ENCODE measurements around the gene RTCA. TPM values are rescaled to one million over a fixed set of nuclear protein-coding genes. Genes with fewer than 3 reads are reported as not detected.
A peak's percentile ranks its signal among the peaks of the same experiment; 100 is the strongest.

RTCA gene
- total and polyA plus RNA-seq, 4 donors = 11.2 to 18.9 (median 15.1) TPM

DNA sequence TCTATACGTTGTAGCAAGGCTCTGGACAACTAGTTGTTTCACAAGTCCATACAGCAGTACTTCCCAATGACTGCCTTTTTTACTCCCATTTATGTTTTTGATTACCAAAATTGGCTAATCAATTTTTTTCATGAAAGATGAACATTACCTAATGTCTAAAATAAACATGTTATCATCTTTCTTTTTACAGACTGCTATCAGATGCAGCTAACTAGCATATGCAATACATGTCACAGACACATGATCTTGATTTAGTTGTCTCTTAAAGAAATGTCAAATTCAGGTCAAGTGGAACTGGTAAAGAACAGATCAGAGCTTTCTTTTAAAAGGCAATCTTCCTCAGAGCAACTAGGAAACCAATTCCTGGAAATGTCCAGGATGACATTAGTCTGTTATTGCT lies 15.8 kb upstream of the RTCA start:
- TF ChIP-seq EGR1 (IDR thresholded peaks at IDR 0.05; ENCODE audit: low read depth in 2 of 2) (no peak), JUND (IDR thresholded peaks at IDR 0.05) (no peak), HNF4A (conservative IDR thresholded peaks at IDR 0.05) (no peak), FOXA1 (IDR thresholded peaks at IDR 0.05) (no peak)
- TF ChIP-seq, protein P1, sequence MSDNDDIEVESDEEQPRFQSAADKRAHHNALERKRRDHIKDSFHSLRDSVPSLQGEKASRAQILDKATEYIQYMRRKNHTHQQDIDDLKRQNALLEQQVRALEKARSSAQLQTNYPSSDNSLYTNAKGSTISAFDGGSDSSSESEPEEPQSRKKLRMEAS (IDR thresholded peaks at IDR 0.05) = no peak
- TF ChIP-seq, protein P2, sequence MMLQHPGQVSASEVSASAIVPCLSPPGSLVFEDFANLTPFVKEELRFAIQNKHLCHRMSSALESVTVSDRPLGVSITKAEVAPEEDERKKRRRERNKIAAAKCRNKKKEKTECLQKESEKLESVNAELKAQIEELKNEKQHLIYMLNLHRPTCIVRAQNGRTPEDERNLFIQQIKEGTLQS (IDR thresholded peaks at IDR 0.05) = no peak
- TF ChIP-seq, protein P3, sequence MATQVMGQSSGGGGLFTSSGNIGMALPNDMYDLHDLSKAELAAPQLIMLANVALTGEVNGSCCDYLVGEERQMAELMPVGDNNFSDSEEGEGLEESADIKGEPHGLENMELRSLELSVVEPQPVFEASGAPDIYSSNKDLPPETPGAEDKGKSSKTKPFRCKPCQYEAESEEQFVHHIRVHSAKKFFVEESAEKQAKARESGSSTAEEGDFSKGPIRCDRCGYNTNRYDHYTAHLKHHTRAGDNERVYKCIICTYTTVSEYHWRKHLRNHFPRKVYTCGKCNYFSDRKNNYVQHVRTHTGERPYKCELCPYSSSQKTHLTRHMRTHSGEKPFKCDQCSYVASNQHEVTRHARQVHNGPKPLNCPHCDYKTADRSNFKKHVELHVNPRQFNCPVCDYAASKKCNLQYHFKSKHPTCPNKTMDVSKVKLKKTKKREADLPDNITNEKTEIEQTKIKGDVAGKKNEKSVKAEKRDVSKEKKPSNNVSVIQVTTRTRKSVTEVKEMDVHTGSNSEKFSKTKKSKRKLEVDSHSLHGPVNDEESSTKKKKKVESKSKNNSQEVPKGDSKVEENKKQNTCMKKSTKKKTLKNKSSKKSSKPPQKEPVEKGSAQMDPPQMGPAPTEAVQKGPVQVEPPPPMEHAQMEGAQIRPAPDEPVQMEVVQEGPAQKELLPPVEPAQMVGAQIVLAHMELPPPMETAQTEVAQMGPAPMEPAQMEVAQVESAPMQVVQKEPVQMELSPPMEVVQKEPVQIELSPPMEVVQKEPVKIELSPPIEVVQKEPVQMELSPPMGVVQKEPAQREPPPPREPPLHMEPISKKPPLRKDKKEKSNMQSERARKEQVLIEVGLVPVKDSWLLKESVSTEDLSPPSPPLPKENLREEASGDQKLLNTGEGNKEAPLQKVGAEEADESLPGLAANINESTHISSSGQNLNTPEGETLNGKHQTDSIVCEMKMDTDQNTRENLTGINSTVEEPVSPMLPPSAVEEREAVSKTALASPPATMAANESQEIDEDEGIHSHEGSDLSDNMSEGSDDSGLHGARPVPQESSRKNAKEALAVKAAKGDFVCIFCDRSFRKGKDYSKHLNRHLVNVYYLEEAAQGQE (IDR thresholded peaks at IDR 0.05) = no peak
- no peaks in the 10 kb centered on the region for H3K36me3 ChIP-seq (ENCODE audit: control insufficient read depth in 4 of 4, insufficient read depth in 3 of 4, low read depth in 1 of 4, low read length in 3 of 4)
- no peak overlapping the region for H3K9ac ChIP-seq (ENCODE audit: low read depth in 1 of 2, low read length in 2 of 2)
- H3K4me1 ChIP-seq (ENCODE audit: control insufficient read depth in 4 of 4, insufficient read depth in 4 of 4, low read length in 3 of 4) = peaks cover 4 to 17% (median 12%) of the 10 kb centered on the region in 4 donors
- H3K27me3 ChIP-seq (ENCODE audit: control insufficient read depth in 4 of 4, insufficient read depth in 4 of 4, low read length in 3 of 4) = no peaks in the 10 kb centered on the region
- H3K27ac ChIP-seq (ENCODE audit: low read depth in 1 of 2, low read length in 2 of 2) = peak overlapping the region; percentile 88 to 90
- 0% methylated on average over 1 of the region's 1 CpG for WGBS
- no peaks in the 10 kb centered on the region for H3K9me3 ChIP-seq (ENCODE audit: control insufficient read depth in 4 of 4, low read length in 3 of 4)
- no peak for DNase-seq (ENCODE audit: low spot score)
- peak overlapping the region in 2 of 3 donors; percentile 76 to 92 for H3K4me3 ChIP-seq (ENCODE audit: low read depth in 1 of 3, low read length in 3 of 3)

DNA sequence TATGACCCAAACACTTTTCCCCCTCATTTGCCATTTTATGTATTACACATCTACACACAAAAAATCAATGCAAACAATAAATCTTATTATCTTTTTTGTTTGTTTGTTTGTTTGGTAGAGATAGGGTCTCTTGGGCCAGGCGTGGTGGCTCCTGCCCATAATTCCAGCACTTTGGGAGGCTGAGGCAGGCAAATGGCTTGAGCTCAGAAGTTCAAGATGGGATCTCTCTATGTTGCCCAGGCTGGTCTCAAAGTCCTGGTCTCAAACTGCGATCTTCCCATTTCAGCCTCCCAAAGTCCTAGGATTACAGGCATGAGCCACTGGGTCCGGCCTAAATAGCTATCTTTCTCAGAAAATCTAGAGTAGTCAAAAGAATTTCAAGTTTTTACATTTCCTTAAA lies 15.2 kb upstream of the RTCA start:
- no peak for DNase-seq (ENCODE audit: low spot score)
- Histone ChIP-seq H3K9me3 (ENCODE audit: control insufficient read depth in 4 of 4, low read length in 3 of 4) (no peaks in the 10 kb centered on the region), H3K36me3 (ENCODE audit: control insufficient read depth in 4 of 4, insufficient read depth in 3 of 4, low read depth in 1 of 4, low read length in 3 of 4) (no peaks in the 10 kb centered on the region), H3K4me1 (ENCODE audit: control insufficient read depth in 4 of 4, insufficient read depth in 4 of 4, low read length in 3 of 4) (peaks cover 4 to 17% (median 12%) of the 10 kb centered on the region in 4 donors), H3K9ac (ENCODE audit: low read depth in 1 of 2, low read length in 2 of 2) (no peak overlapping the region), H3K27ac (ENCODE audit: low read depth in 1 of 2, low read length in 2 of 2) (no peak overlapping the region), H3K27me3 (ENCODE audit: control insufficient read depth in 4 of 4, insufficient read depth in 4 of 4, low read length in 3 of 4) (no peaks in the 10 kb centered on the region), H3K4me3 (ENCODE audit: low read depth in 1 of 3, low read length in 3 of 3) (no peak overlapping the region)
- TF ChIP-seq, protein P3 (IDR thresholded peaks at IDR 0.05) = no peak
- TF ChIP-seq SP1 (IDR thresholded peaks at IDR 0.05) = no peak
- TF ChIP-seq RXRA (IDR thresholded peaks at IDR 0.05) = no peak
- no peak for TF ChIP-seq EGR1 (IDR thresholded peaks at IDR 0.05; ENCODE audit: low read depth in 2 of 2)
- TF ChIP-seq, protein P4, sequence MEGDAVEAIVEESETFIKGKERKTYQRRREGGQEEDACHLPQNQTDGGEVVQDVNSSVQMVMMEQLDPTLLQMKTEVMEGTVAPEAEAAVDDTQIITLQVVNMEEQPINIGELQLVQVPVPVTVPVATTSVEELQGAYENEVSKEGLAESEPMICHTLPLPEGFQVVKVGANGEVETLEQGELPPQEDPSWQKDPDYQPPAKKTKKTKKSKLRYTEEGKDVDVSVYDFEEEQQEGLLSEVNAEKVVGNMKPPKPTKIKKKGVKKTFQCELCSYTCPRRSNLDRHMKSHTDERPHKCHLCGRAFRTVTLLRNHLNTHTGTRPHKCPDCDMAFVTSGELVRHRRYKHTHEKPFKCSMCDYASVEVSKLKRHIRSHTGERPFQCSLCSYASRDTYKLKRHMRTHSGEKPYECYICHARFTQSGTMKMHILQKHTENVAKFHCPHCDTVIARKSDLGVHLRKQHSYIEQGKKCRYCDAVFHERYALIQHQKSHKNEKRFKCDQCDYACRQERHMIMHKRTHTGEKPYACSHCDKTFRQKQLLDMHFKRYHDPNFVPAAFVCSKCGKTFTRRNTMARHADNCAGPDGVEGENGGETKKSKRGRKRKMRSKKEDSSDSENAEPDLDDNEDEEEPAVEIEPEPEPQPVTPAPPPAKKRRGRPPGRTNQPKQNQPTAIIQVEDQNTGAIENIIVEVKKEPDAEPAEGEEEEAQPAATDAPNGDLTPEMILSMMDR (IDR thresholded peaks at IDR 0.05; ENCODE audit: low read depth, low read length, missing input control) = no peak
- no peak for TF ChIP-seq TAF1 (conservative IDR thresholded peaks at IDR 0.05)
- no peak for TF ChIP-seq FOXA2 (IDR thresholded peaks at IDR 0.05)
- TF ChIP-seq, protein P5, sequence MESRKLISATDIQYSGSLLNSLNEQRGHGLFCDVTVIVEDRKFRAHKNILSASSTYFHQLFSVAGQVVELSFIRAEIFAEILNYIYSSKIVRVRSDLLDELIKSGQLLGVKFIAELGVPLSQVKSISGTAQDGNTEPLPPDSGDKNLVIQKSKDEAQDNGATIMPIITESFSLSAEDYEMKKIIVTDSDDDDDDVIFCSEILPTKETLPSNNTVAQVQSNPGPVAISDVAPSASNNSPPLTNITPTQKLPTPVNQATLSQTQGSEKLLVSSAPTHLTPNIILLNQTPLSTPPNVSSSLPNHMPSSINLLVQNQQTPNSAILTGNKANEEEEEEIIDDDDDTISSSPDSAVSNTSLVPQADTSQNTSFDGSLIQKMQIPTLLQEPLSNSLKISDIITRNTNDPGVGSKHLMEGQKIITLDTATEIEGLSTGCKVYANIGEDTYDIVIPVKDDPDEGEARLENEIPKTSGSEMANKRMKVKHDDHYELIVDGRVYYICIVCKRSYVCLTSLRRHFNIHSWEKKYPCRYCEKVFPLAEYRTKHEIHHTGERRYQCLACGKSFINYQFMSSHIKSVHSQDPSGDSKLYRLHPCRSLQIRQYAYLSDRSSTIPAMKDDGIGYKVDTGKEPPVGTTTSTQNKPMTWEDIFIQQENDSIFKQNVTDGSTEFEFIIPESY (IDR thresholded peaks at IDR 0.05) = no peak
- no peak for TF ChIP-seq FOXA1 (IDR thresholded peaks at IDR 0.05)
- no peak for TF ChIP-seq HNF4A (conservative IDR thresholded peaks at IDR 0.05)
- TF ChIP-seq RAD21 (IDR thresholded peaks at IDR 0.05) = no peak
- WGBS = 96% methylated on average over 3 of the region's 3 CpGs
